ENCODE measurements around the gene ASCC3. TPM values are rescaled to one million over a fixed set of nuclear protein-coding genes. Genes with fewer than 3 reads are reported as not detected.

Gene ASCC3
- total RNA-seq, 1 donor from 2014 or later: 59.3 TPM

GRCh38 chr6:100724696-100725095, 156.4 kb downstream of the ASCC3 start:
- no peak for DNase-seq (ENCODE audit: low read depth)

GRCh38 chr6:100724222-100724621, 156.9 kb downstream of the ASCC3 start:
- DNase-seq (ENCODE audit: low read depth): no peak

- DNase-seq (ENCODE audit: low read depth): no peak
Measured at GRCh38 chr6:100721256-100721655, 159.9 kb downstream of the ASCC3 start.

- peak; percentile 60 for DNase-seq (ENCODE audit: low read depth)
Measured at GRCh38 chr6:100719883-100720682, 161.0 kb downstream of the ASCC3 start.

GRCh38 chr6:100712997-100713396, 168.1 kb downstream of the ASCC3 start:
- no peak for DNase-seq (ENCODE audit: low read depth)

DNA sequence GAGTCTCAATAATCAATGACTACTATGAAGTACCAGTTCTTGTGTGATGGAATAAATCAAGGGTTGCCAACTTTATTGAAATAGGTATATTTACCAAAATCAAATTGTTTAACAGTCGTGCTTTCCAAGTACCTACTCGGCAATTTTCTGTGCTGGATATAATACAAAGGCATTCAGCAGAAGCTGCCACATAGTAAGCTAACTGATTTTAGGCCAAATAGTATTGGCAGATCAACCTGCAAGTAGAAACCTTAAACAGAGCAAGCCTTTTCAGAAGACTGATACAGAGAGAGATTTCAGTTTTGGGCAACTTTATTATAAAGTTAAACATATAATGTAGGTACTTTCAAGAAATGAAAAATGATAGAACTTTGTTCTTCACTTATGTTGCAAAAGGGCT, 174.6 kb downstream of the ASCC3 start:
- no peak for DNase-seq (ENCODE audit: low read depth)

- no peak for DNase-seq (ENCODE audit: low read depth)
Measured at GRCh38 chr6:100704961-100705360, 176.2 kb downstream of the ASCC3 start.

DNA sequence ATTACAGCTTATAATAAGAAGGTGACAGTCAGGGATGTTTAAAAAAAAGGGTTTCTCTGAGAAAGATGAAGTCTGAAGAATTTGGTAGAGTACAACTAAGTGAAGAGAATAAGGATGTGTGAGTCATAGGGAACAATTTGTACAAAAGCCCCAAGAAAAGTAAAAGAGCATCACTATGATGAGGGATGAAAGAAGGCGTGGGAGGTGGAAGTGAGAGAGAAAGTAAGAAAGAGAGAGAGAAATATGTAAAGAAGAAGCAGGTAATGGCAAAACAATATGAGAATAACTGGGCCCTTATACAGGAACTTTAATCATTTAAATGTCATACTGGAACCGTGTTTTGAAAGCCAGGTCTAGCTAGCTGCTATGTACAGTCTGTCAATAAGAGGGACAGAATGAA, 179.4 kb downstream of the ASCC3 start:
- no peak for DNase-seq (ENCODE audit: low read depth)

DNA sequence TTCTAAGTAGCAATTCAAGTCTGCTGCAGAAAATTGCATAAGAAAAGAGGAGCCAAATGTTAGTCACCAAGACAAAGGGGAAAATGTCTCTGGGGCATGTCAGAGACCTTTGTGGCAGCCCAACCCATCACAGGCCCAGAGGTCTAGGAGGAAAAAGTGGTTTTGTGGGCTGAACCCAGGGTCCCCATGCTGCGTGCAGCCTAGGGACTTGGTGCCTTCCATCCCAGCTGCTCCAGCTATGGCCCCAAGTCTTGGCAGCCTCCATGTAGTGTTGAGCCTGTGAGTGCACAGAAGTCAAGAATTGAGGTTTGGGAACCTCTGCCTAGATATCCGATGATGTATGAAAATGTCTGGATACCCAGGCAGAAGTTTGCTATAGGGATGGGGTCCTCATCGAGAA, 181.1 kb downstream of the ASCC3 start:
- no peak for DNase-seq (ENCODE audit: low read depth)

- no peak for DNase-seq (ENCODE audit: low read depth)
Measured at GRCh38 chr6:100695445-100695844, 185.7 kb downstream of the ASCC3 start.

DNA sequence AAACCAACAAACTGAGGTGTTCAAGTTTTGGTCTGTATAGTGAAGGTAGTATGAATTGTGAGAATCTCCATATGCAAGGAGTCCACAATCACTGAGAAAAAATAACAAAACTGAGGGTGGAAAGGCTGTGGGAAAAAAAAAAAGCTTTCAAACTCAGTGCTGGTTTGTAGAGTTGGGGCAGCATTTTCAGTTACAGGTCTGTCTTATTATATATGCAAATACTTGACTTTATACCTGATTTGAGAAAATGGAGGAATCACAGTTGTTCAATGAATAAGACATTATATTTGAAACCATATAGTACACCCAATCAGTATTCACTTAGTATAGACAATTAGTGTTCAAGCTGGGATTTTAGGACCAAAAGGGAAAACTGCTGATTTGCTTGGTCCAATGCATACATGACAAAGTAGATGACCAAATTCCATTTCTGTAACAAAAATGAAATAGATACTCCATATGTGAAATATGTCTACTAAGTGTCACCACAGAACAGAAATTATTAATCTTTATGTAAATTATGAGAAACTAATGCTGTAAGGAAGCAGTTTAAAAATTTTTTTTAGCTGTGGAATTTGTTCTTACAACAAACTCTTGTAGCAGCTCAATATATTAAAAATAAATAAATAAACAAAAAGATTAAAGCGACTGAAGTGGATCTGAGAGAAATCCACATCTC, 187.7 kb downstream of the ASCC3 start:
- DNase-seq (ENCODE audit: low read depth): no peak

- no peak for DNase-seq (ENCODE audit: low read depth)
Measured at GRCh38 chr6:100691972-100692371, 189.2 kb downstream of the ASCC3 start.

DNA sequence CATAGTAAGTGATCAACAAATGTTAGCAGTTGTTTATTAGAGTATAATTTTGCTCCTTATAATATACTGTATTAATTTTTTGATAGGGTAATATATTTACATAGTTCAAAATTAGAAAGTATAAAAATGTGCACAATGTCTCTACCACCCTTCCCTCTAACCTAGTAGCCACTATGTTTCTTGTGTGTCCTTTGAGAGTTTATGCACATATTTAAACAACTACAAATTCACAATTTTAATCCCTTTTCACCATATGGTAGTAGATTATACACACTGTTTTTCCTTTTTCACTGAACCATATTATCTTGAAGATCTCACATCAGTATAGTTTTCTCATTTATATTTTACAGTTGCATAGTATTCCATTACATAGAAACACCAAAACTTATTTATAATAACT, 194.9 kb downstream of the ASCC3 start:
- no peak for DNase-seq (ENCODE audit: low read depth)

DNA sequence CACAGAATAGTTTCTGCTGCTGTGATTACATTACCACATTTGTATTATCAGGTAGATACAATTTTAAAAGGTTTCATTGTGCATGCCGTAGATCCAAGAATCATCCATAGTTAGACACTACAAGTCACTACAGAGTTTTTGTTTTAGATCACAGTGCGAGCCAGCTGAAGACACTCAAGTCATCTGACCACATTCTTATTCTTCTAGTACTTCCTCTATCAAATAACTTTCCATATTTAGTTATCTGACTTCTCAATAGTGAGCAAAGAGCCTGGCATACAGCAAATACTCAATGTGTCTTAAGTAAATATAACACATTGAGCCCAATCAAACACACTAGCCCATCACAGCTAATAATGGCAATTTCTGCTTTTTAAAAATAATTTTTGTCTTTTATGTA, 195.4 kb downstream of the ASCC3 start:
- DNase-seq (ENCODE audit: low read depth): peak; percentile 22

DNA sequence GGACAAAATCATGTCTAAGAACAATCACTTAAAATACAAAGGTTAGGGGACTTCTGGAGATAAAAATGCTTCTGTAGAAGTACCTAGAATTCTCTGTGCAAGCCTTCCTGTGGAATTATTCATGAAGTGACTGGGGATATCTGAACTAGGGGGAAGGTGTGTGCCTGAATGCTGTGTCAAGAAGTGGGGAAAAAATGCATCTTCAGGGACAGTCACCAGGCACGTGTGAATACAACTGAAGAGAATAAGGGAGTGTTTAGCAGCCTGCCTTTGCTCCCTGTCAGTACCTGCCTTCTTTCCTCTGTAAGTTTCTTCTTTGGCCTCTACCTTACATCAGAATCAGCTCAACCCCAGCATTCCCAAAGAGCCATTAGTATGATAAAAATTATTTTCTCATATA, 201.0 kb downstream of the ASCC3 start:
- no peak for DNase-seq (ENCODE audit: low read depth)

GRCh38 chr6:100678027-100678426, 203.1 kb downstream of the ASCC3 start:
- peak; percentile 14 for DNase-seq (ENCODE audit: low read depth)

DNA sequence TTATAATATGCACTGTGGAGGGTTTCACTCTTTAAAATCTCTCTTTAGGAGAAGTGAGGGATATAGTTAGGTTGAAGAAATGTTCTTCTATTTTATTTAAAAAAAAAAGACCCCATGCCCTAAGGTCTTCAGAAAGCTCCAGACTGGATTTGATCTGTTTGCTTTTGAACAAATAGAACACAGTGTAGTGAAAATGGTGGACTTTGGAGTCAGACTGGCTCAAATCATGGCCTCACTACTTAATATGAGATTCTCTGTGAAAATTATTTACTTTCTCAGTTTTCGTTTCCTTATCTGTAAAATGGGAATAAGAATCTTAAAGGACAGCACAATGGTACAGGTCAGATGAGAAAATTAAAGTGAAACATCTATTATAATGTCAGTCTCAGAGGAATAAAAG, 203.9 kb downstream of the ASCC3 start:
- no peak for DNase-seq (ENCODE audit: low read depth)

- DNase-seq (ENCODE audit: low read depth): peak; percentile 2
Measured at GRCh38 chr6:100673641-100674040, 207.5 kb downstream of the ASCC3 start.

DNA sequence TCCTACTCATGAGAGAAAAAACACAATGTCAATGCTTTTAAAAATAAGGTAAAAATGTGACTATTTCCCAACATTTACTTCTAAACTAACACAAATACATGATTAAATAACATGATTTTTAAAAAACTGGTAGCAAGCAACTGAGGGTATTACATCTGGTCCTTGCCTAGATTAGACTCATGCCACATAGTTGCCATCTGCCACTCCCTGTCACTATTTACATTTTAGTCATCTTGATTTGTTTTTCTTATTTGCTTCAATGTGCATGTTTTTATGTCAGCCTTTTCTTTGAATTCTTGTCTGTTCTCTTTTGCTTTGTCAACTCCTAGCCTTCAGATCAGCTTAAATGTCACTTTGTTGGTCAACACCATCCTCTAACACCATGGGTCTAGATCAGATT, 209.4 kb downstream of the ASCC3 start:
- DNase-seq (ENCODE audit: low read depth): no peak

GRCh38 chr6:100670056-100670455, 211.1 kb downstream of the ASCC3 start:
- no peak for DNase-seq (ENCODE audit: low read depth)

- DNase-seq (ENCODE audit: low read depth): no peak
Measured at GRCh38 chr6:100665041-100665380, 216.1 kb downstream of the ASCC3 start.

GRCh38 chr6:100664274-100665040, 216.7 kb downstream of the ASCC3 start:
- DNase-seq (ENCODE audit: low read depth): peak; percentile 41

Measured in myocyte (in vitro differentiated cells).